SU-DHL-6 (cell line): Measurements from ENCODE around the gene POLK.

Experiments
- H2AFZ ChIP-seq: fragments of 200-600 bp; sonication (generic); 2 replicates; pipeline ENCODE4 v1.6.1; 2014; ENCODE audit warnings: low read depth, mild to moderate bottlenecking, moderate library complexity, mixed read lengths, antibody characterized with exemption, low read length; ENCODE audit not compliant: severe bottlenecking
- H3F3A ChIP-seq: fragments of 200-600 bp; shearing (Covaris generic); 2 replicates; pipeline ENCODE4 v1.6.0; 2016; ENCODE audit warnings: antibody characterized with exemption, mild to moderate bottlenecking; ENCODE audit not compliant: insufficient read depth
- H3K27ac ChIP-seq: fragments of 200-600 bp; sonication (generic); 2 replicates; pipeline ENCODE4 v1.5.1; 2016; ENCODE audit warnings: low read depth, mild to moderate bottlenecking, low read length, moderate library complexity, mixed read lengths
- H3K27me3 ChIP-seq: fragments of 200-600 bp; sonication (generic), shearing (Covaris generic); 2 replicates; pipeline ENCODE4 v1.6.0; 2014; ENCODE audit warnings: mild to moderate bottlenecking, low read length
- H3K36me3 ChIP-seq: fragments of 200-600 bp; sonication (generic); 2 replicates; pipeline ENCODE4 v1.6.1; 2014; ENCODE audit warnings: mild to moderate bottlenecking, low read length, mixed read lengths
- H3K4me2 ChIP-seq: fragments of 300-600, 200-600 bp; shearing (Covaris generic), sonication (generic); 2 replicates; pipeline ENCODE4 v1.6.0; 2014; ENCODE audit warnings: low read length, low read depth, mild to moderate bottlenecking; ENCODE audit not compliant: poor library complexity, severe bottlenecking
- H3K4me3 ChIP-seq: fragments of 200-600 bp; sonication (generic); 2 replicates; pipeline ENCODE4 v1.5.1; 2014; ENCODE audit warnings: antibody characterized with exemption, low read length, mild to moderate bottlenecking, mixed read lengths; ENCODE audit not compliant: insufficient read depth, poor library complexity, severe bottlenecking
- H3K79me2 ChIP-seq: fragments of 200-600 bp; sonication (generic); 2 replicates; pipeline ENCODE4 v1.6.1; 2014; ENCODE audit warnings: mild to moderate bottlenecking, low read length, moderate library complexity; ENCODE audit not compliant: insufficient read depth
- H3K9ac ChIP-seq: fragments of 200-600 bp; sonication (generic); 2 replicates; pipeline ENCODE4 v1.7.0; 2014; ENCODE audit warnings: mild to moderate bottlenecking, low read length
- H3K9me2 ChIP-seq: fragments of 200-600 bp; sonication (generic); replicated peaks from 2 replicates; pipeline ENCODE4 v1.6.1; 2014; ENCODE audit warnings: low read length; ENCODE audit not compliant: insufficient read depth
- H3K9me3 ChIP-seq: fragments of 200-600 bp; sonication (generic); 2 replicates; pipeline ENCODE4 v1.6.1; 2014; ENCODE audit warnings: low read length, mixed read lengths; ENCODE audit not compliant: insufficient read depth
- H4K20me1 ChIP-seq: fragments of 200-600 bp; sonication (generic); 2 replicates; pipeline ENCODE4 v1.6.1; 2014; ENCODE audit warnings: low read depth, mild to moderate bottlenecking, antibody characterized with exemption, low read length, moderate library complexity, mixed read lengths
- EZH2phosphoT487 ChIP-seq: fragments of 200-600 bp; sonication (generic), shearing (Covaris generic); conservative IDR thresholded peaks from 2 replicates; pipeline ENCODE4 v1.6.1; 2018; ENCODE audit warnings: mild to moderate bottlenecking, antibody characterized with exemption, low read length, moderate library complexity, mixed read lengths
- TF ChIP-seq, protein P1 (sequence below): fragments of 200-600 bp; sonication (generic); IDR thresholded peaks from one replicate; pipeline ENCODE4 v1.5.1; 2017; ENCODE audit warnings: antibody characterized with exemption, mild to moderate bottlenecking, low read length, moderate library complexity; ENCODE audit not compliant: insufficient read depth, poor library complexity, severe bottlenecking

The POLK gene

GRCh38 chr5:75614176-75614575 lies 102.5 kb downstream of the POLK start:
- H3K4me3 ChIP-seq = no peak overlapping the region
- no peaks in the 10 kb centered on the region for H4K20me1 ChIP-seq
- H3K9me2 ChIP-seq = no peaks in the 10 kb centered on the region
- H3K27me3 ChIP-seq = no peaks in the 10 kb centered on the region
- no peaks in the 10 kb centered on the region for H3F3A ChIP-seq
- no peaks in the 10 kb centered on the region for H3K9me3 ChIP-seq
- no peaks in the 10 kb centered on the region for H3K36me3 ChIP-seq
- TF ChIP-seq, protein P1, sequence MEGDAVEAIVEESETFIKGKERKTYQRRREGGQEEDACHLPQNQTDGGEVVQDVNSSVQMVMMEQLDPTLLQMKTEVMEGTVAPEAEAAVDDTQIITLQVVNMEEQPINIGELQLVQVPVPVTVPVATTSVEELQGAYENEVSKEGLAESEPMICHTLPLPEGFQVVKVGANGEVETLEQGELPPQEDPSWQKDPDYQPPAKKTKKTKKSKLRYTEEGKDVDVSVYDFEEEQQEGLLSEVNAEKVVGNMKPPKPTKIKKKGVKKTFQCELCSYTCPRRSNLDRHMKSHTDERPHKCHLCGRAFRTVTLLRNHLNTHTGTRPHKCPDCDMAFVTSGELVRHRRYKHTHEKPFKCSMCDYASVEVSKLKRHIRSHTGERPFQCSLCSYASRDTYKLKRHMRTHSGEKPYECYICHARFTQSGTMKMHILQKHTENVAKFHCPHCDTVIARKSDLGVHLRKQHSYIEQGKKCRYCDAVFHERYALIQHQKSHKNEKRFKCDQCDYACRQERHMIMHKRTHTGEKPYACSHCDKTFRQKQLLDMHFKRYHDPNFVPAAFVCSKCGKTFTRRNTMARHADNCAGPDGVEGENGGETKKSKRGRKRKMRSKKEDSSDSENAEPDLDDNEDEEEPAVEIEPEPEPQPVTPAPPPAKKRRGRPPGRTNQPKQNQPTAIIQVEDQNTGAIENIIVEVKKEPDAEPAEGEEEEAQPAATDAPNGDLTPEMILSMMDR = no peak
- TF ChIP-seq EZH2phosphoT487 = no peak
- H3K9ac ChIP-seq = no peak overlapping the region
- H3K4me2 ChIP-seq = no peak overlapping the region
- no peaks in the 10 kb centered on the region for H3K79me2 ChIP-seq
- H3K27ac ChIP-seq = no peak overlapping the region
- no peak overlapping the region for H2AFZ ChIP-seq

DNA sequence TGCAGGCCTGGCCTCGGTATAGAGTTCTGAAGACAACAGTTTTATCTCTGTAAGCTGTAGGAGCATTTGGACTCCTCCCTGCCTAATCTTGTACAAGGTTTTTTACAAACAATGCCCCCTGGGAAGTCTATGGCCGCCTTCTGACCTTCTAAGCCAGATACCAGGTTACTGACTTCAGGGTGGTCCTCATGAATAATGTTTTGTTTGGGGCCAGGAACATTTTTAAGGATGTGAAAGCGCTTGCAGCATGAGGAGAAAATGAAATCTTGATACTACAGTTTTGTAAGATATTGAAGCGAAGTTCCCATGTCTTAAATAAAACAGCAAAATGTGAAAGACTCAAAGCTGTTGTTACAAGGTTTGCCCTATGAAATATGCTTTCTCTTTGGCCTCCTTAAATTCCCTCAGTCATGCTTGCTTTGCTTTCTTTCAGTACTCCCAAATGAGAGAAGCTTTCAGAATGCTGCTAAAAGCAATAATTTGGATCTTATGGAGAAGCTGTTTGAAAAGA lies 104.7 kb downstream of the POLK start:
- no peak overlapping the region for H3K9ac ChIP-seq
- H3F3A ChIP-seq = no peaks in the 10 kb centered on the region
- H3K9me3 ChIP-seq = no peaks in the 10 kb centered on the region
- no peaks in the 10 kb centered on the region for H3K9me2 ChIP-seq
- H3K27me3 ChIP-seq = no peaks in the 10 kb centered on the region
- TF ChIP-seq, protein P1 = no peak
- no peak for TF ChIP-seq EZH2phosphoT487
- H3K4me3 ChIP-seq = no peak overlapping the region
- H3K36me3 ChIP-seq = no peaks in the 10 kb centered on the region
- H4K20me1 ChIP-seq = no peaks in the 10 kb centered on the region
- H3K79me2 ChIP-seq = no peaks in the 10 kb centered on the region
- no peak overlapping the region for H3K4me2 ChIP-seq
- H2AFZ ChIP-seq = no peak overlapping the region
- no peak overlapping the region for H3K27ac ChIP-seq

DNA sequence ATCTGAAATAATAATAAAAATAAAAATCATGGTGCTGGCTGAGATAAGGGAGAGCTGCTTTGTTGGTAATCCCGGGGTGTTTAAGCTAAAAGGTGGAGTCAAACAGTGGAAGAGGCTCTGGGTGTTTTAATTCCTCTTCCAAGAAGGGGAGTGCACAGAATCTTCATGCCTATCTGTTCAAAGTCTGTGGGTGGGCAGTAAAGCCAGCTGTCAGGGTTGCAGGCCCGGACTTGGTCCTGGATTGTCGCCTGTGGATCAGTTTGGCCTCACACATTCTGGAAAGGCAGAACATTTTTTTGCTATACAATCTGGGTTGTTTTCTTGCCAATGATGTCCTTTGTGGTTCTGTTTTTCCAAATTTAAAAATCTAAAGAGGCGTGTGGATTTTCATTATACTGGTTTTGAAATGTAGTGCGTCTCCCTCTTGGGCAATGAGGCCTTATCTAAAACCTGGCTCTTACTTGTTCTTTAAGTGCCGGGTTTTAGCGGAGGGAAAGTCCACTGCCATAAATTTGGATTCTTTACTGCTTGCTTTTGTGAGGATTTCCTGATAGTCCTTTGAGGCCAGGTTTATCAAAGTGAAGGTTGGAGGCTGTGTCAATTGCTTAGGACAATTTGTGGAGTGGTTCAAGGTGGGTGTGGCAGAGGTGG lies 105.4 kb downstream of the POLK start:
- Histone ChIP-seq H3K9me2 (no peaks in the 10 kb centered on the region), H4K20me1 (no peaks in the 10 kb centered on the region), H3K9me3 (no peaks in the 10 kb centered on the region), H3K9ac (no peak overlapping the region), H3K36me3 (no peaks in the 10 kb centered on the region), H2AFZ (no peak overlapping the region), H3K79me2 (no peaks in the 10 kb centered on the region), H3K27me3 (no peaks in the 10 kb centered on the region), H3K4me3 (no peak overlapping the region), H3K27ac (no peak overlapping the region), H3F3A (no peaks in the 10 kb centered on the region), H3K4me2 (no peak overlapping the region)
- TF ChIP-seq, protein P1 = no peak
- no peak for TF ChIP-seq EZH2phosphoT487
